ENCODE data around the gene FNIP2.
"Not testable (repeated sequence)": the region's sequence is repeated elsewhere in the genome, so short reads cannot be mapped to it uniquely, and the experiment has no call there.

The FNIP2 gene

DNA sequence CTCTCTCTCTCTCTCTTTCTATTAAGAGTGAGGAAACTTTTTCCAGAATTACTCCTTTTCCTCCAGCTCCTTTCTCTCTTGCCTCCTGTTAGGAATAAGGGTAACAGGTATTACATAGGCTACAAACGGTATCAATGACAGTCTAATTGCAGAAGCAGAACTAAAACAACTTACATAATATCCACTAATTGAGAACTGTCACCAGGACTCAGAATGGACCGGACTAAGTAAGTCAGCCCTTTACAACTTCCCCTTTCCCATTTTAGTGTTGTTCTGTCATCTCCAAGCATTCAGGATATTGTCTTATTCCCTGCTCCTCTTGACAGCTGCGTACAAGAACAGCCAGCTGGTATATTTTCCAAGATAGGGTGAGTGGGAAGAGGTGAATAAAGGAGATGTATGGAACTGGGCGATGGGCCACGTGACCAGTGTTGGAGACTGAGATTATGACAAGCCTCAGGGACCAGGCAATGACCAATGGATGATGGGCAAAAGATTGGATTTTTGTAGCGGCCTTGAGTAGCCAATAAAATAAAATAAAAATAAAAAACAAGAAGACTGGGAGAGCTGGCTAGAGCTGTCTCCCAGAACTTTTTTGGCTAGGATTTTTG is 2.3 kb upstream of the FNIP2 start:
- no peak for DNase-seq

GRCh38 chr4:158767451-158767850 is 1.4 kb upstream of the FNIP2 start:
- no peak for DNase-seq

GRCh38 chr4:158769175-158769921 is 522 bp downstream of the FNIP2 start:
- no peak for DNase-seq

- DNase-seq = no peak
These were observed 1.8 kb downstream of the FNIP2 start for GRCh38 chr4:158770671-158771070.

DNA sequence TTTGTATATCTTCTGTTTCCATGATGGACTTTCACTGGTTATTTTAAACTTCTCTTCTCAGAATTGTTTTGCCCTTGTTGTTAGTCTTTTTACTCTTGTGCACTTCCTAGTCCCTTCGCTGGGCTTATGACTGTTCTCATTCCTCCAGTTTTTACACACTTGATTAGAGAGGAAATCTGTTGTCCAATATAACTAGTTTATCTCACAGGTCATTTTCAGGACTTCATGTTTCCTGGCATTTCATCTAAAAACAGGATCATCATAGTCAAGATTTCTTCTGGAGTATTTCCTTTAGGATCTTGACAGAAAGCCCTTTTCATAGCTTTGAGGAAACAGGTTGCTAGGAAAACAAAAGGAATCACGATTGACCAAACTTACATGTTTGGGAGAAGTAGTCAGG is 3.0 kb downstream of the FNIP2 start:
- DNase-seq = no peak

DNA sequence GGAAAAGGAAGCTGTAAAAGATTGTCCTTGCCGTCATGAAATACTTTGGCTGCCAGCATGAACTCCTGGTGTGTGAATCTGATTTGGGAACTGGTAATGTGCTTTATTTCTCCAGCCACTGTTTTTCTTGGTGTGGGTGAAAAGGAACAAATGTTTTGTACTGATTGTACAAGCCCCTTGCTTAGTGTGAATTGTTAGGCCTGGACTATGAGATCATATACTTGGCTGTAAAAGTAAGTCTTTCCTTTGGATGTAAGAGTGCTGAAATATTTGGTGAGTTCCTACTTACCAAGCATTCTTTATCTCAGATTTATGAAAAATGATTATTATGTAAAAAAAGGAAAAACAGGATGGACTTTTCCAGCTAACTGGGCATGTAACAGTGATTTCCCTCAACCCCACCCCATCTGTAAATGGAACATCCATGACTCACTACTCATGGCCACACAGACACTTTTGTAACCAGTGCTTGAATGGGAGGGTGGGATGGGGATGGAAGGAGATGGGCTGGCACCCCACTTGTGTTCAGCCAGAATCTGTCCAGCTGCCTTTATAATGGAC is 6.3 kb downstream of the FNIP2 start:
- no peak for DNase-seq

GRCh38 chr4:158776106-158776505 is 7.3 kb downstream of the FNIP2 start:
- no peak for DNase-seq

DNA sequence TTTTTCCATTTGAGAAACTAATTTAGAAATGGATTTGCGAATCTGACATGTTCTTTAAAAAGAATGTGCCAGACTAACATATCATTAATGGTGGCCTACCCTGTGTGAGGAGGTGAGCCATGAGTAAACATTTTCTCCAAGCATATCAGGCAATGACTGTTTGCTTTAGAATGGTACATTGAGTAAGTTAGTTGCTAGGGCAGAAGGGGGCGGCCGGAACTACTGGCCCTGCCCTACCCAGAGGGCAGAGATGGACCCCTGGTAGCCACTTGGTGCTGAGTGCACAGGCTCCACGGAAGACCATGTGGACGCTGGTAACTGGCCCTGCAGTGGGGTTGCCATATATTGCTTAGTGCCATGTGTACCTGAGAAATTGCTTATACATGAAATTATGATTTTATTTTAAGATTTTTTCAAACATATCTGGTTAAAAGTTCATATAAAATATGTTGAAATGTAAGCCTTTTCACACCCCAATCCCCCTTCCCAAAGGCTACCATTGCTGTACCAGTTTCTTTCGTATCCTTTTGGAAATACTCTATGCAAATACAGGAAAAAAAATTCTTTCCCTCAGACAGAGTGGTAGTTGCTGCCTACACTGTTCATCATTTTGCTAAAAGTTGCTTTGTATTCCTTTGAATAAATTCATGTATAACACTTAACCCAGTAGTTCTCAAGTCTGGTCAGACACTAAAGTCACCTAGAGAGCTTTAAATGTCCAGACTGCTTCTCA is 8.8 kb downstream of the FNIP2 start:
- DNase-seq = no peak

DNA sequence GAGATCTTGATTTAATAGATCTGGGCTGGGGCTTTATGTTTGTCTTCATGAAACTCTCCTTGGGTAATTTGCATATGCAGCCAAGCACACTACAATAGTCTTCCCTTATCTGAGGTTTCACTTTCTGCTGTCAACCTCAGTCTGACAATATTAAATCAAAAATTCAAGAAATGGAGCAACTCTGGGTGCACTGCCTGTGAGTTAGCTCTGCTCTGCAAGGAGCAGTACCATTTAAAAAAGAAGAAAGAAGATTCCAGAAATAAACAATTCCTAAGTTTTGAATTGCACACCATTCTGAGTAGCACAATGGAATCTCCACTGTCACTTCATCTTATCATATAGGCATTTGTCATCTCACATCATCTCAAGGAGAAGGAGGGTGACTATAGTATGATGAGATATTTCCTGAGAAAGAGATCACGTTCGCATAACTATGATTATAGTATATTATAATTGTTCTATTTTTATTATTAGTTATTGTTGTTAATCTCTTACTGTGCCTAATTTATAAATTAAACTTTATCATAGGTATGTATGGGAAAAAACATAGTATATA is 9.4 kb downstream of the FNIP2 start:
- no peak for DNase-seq

DNA sequence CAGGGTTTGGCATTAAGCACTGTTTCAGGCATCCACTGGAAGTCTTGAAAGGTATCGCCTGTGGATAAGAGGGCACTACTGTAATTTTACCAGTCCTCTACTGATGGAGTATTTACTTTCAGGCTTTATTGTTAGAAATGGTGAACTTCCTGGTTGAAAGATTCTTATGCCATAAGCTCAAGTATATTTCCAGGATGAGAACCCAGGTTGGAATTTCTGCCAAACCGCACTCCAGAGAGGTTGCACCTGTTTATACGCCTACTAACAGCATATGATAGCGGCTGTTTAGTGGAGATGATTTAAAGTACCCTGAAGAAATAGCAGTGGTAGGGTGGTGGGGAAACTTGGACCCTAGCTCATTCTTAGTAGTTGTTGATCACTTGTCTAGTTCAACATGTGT is 9.9 kb downstream of the FNIP2 start:
- peak; percentile 59 for DNase-seq

GRCh38 chr4:158781963-158782362 is 13.1 kb downstream of the FNIP2 start:
- DNase-seq = no peak

DNA sequence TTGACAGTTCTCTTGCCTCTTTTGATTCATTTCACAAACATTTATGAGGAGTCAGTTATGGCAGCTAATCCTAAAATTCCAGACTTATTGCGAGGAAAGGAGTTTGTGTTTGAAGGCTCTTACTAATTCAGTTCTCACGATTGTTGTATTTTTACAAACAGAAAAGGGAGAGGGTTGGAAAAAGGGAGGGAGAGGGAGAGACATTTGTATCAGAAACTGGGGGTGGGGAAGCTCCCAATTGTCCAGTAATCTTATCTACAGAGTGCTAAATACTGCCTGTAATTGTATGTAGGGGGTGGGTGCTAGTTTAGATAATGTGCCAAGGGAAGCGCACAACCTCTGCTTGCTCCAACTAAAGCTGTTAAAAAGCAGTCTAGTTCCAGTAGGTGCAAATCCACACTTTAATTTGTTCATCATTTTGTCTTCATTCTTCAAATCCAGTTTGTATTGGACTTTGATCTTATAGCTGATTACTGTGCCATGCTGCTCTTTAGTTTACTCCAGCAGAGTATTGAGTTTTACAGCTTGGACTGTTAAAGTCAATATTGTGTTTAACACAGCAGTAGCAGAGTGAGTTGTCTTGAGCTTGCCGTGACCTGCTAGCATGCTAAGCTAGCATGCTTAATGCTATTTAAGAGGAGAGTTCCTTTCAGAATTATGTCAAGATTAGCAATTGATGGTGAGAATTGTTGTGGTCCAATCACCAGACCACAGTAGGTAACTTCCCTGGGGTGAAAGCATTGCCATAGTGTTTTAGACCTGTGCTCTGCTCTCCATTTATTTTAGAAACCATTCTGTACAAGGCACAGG is 13.9 kb downstream of the FNIP2 start:
- no peak for DNase-seq

GRCh38 chr4:158783785-158784184 is 15.0 kb downstream of the FNIP2 start:
- no peak for DNase-seq

DNA sequence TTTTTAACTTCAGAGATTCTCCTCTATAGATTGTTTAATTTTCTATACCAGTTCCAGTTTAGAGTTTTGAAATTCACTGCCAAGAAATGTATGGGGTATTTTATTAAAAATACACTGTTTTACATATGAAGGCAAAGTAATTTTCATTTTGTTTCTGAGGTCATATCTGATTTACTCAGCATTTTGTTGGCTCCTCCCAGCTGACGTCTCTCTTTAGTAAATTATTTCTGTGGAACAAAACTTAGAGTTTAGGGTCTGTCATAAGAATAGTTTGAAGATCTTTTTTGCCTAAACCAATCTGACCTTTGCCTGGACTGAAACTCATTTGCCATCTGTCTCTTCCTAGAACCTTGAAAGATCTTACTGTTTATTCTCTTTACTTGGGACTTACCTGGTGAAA is 16.9 kb downstream of the FNIP2 start:
- DNase-seq = no peak

GRCh38 chr4:158786121-158786601 is 17.3 kb downstream of the FNIP2 start:
- no peak for DNase-seq

DNA sequence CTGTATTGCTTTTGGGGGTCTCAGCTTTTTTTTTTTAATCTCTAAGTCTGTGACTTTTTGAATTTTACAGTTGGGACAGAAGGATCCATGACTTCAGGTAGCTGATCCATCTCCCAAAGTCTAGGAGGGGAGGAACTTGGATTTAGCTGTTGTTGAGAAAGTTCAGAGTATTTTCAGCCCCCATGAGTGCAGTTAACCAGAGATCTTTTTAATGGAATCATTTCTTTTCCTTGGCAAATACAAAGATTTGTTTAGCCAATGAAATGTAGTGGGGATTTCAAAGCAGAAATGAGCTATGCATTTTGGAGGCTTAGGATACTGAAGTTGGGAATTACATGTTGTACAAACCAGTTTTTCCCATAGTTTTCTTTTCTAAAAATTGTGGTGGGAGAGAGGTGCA is 18.1 kb downstream of the FNIP2 start:
- no peak for DNase-seq

- DNase-seq = no peak
These were observed 19.1 kb downstream of the FNIP2 start for GRCh38 chr4:158787709-158788475.

DNA sequence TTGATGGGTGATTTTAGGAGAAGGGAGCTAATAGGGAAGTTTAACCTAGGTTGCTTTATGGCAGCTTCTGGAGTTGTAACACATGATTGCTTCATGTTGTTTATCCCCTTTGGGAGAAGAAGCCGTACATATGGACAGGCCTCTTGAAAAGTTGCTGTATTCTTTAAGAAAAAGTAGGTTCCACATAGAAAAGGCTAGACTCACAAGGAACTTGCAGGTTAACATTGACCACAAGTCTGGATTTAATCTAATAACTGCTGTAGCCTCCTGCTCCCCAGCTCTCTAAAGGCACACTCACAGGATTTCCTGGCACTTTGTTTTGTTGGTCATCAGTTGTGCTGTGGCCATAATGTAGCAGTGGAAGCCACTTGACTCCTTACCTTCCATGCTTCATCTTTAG is 19.7 kb downstream of the FNIP2 start:
- no peak for DNase-seq

DNA sequence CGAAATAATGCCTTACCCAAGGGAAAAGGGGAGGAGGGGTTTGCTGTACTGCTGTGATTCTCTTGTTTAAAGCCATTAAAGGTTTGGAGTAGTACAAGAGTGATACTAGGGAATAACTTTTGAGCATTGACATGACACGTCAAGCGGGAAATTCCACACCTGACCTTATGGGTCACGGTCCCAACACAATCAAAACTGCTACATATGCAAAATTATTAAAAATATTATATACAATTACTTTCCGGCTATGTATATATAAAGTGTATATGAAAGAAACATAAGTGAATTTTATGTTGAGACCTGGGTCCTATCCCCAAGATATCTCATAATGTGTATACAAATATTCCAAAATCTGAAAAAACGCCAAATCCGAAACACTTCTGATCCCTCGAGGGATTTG is 21.0 kb downstream of the FNIP2 start:
- DNase-seq = no peak

- DNase-seq = no peak
These were observed 24.2 kb downstream of the FNIP2 start for GRCh38 chr4:158793021-158793420.

- not testable (repeated sequence) for DNase-seq
These were observed 24.6 kb downstream of the FNIP2 start for GRCh38 chr4:158793430-158793829.

All from NCI-H1105 treated with DMSO at 0.1 percent for 48 hours (cell line).